DND-41 (cell line): ENCODE data around the gene OSBPL10.

Experiments
- EZH2 ChIP-seq: IDR thresholded peaks from 3 replicates; pipeline ENCODE4 v1.6.1; 2012; ENCODE audit warnings: borderline replicate concordance, low read depth, mild to moderate bottlenecking, moderate library complexity, low read length, inconsistent platforms; ENCODE audit not compliant: severe bottlenecking
- TF ChIP-seq, protein P1 (sequence below): IDR thresholded peaks from 2 replicates; pipeline ENCODE4 v1.5.1; 2012; ENCODE audit warnings: borderline replicate concordance, low read length, moderate library complexity, mild to moderate bottlenecking; ENCODE audit not compliant: poor library complexity, severe bottlenecking; ENCODE audit errors: extremely low read depth

DNA sequence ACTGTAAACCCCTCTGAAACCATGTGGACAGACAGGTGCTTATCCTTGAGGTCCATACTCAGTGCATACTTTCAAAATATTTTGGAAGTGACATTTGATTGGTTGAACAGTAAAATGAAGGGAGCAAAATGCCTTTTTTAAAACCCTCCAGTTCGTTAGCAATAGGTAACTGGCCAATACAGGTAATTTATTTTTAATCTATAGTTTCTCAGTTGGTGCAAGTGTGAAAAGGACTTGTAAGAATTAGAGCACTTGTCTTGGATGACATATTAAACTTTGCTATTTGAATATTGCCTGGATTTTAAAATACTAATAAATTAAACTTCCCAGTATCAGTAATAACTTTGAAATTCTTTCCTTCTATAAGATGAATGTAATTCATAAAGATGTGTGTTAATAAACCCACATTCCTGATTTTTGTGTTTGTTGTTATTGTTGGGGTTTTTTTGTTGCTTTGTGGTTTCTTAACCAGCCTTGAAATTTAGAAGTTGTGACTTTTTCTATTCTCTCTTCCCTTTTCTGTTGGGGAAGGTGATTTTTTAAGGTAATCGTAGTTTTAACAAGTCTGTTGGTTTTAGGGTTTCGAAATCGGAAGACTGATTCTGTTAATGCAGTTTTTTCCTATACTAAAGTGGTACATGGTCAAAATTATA, 358.3 kb downstream of the OSBPL10 start:
- TF ChIP-seq, protein P1, sequence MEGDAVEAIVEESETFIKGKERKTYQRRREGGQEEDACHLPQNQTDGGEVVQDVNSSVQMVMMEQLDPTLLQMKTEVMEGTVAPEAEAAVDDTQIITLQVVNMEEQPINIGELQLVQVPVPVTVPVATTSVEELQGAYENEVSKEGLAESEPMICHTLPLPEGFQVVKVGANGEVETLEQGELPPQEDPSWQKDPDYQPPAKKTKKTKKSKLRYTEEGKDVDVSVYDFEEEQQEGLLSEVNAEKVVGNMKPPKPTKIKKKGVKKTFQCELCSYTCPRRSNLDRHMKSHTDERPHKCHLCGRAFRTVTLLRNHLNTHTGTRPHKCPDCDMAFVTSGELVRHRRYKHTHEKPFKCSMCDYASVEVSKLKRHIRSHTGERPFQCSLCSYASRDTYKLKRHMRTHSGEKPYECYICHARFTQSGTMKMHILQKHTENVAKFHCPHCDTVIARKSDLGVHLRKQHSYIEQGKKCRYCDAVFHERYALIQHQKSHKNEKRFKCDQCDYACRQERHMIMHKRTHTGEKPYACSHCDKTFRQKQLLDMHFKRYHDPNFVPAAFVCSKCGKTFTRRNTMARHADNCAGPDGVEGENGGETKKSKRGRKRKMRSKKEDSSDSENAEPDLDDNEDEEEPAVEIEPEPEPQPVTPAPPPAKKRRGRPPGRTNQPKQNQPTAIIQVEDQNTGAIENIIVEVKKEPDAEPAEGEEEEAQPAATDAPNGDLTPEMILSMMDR, result no peak
- TF ChIP-seq EZH2, result no peak
